ENCODE results near the gene PNN. TPM values are rescaled to one million over a fixed set of nuclear protein-coding genes. Genes with fewer than 3 reads are reported as not detected.
A peak's percentile ranks its signal among the peaks of the same experiment; 100 is the strongest.
"Not testable (repeated sequence)": the region's sequence is repeated elsewhere in the genome, so short reads cannot be mapped to it uniquely, and the experiment has no call there.

The PNN gene
- total RNA-seq, 1 donor: 20.3 TPM

DNA sequence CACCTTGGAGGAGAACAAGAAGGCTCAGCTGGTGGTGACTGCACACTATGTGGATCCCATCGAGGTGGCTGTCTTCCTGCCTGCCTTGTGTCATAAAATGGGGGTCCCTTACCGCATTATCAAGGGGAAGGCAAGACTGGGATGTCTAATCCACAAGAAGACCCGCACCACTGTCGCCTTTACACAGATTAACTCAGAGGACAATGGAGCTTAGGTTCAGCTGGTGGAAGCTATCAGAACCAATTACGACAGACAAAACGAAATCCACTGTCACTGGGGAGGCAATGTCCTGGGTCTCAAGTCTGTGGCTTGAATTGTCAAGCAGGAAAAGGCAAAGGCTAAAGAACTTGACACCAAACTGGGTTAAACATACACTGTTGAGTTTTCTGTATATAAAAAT lies 17.6 kb upstream of the PNN start:
- no peak for DNase-seq (ENCODE audit: low read depth)
- TF ChIP-seq, protein P1, sequence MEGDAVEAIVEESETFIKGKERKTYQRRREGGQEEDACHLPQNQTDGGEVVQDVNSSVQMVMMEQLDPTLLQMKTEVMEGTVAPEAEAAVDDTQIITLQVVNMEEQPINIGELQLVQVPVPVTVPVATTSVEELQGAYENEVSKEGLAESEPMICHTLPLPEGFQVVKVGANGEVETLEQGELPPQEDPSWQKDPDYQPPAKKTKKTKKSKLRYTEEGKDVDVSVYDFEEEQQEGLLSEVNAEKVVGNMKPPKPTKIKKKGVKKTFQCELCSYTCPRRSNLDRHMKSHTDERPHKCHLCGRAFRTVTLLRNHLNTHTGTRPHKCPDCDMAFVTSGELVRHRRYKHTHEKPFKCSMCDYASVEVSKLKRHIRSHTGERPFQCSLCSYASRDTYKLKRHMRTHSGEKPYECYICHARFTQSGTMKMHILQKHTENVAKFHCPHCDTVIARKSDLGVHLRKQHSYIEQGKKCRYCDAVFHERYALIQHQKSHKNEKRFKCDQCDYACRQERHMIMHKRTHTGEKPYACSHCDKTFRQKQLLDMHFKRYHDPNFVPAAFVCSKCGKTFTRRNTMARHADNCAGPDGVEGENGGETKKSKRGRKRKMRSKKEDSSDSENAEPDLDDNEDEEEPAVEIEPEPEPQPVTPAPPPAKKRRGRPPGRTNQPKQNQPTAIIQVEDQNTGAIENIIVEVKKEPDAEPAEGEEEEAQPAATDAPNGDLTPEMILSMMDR (IDR thresholded peaks at IDR 0.05; ENCODE audit: insufficient read depth, low read depth, low read length): no peak
- H3K4me3 ChIP-seq (ENCODE audit: low read depth, low read length): no peak overlapping the region

DNA sequence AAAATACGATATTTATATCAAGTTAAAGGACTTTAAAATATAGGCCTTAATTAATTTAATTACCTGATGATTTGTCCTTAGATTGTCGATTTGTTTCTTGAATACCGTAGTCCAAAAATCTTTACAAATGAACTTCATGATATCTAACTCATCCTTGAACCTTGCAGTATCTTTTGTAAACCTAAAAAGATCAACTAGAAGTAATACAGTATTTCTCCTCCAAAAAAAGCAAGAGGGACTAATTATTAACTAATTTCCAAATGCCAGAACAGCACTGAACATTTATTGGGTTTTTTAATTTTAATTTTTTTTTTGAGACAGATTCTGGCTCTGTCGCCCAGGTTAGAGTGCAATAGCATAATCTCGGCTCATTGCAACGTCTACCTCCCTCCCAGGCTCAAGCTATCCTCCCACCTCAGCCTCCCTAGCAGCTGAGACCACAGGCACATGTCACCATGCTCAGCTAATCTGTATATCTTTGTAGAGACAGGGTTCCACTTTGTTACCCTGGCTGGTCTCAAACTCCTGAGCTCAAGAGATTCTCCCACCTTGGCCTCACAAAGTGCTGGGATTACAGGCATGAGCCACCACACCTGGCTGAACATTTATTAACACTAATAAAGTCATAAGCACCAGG lies 16.7 kb upstream of the PNN start:
- TF ChIP-seq, protein P1 (IDR thresholded peaks at IDR 0.05; ENCODE audit: insufficient read depth, low read depth, low read length): no peak
- DNase-seq (ENCODE audit: low read depth): no peak
- H3K4me3 ChIP-seq (ENCODE audit: low read depth, low read length): no peak overlapping the region

DNA sequence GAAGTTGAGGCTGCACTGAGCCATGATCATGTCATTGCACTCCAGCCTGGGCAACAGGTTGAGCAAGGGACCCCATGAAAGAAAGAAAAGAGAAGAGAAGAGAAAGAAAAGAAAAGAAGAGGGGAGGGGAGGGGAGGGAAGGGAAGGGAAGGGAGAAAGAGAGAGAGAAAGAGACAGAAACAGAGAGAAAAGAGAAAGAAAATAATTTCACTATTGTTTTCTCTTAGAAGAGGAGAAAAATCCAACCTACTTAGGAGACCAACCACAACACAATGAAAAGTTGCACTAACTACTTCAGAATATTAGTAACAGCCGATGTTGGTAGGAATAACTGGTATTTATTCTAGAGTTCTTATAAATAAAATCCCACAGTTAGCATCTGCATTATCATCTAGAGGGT lies 14.6 kb upstream of the PNN start:
- TF ChIP-seq, protein P1 (IDR thresholded peaks at IDR 0.05; ENCODE audit: insufficient read depth, low read depth, low read length): no peak
- DNase-seq (ENCODE audit: low read depth): no peak
- no peak overlapping the region for H3K4me3 ChIP-seq (ENCODE audit: low read depth, low read length)

DNA sequence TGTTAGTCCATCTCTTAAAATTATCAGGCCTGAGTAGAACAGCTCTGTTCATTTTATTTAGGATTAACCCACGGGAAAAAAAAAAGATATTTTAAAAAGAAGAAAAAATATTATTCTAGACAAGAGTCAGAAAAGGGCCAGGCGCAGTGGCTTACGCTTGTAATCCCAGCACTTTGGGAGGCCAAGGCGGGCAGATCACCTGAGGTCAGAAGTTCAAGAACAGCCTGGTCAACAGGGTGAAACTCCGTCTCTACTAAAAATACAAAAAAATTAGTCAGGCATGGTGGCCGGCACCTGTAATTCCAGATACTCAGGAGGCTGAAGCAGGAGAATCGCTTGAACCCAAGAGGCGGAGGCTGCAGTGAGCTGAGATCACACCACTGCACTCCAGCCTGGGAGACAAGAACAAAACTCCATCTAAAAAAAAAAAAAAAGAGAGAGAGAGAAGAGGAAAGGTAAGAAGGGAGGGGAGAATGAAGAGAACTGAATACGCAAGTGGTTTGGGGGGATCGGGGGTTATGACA lies 7.2 kb upstream of the PNN start:
- not testable (repeated sequence) for DNase-seq (ENCODE audit: low read depth)
- peak overlapping the region; percentile 85 for H3K4me3 ChIP-seq (ENCODE audit: low read depth, low read length)

DNA sequence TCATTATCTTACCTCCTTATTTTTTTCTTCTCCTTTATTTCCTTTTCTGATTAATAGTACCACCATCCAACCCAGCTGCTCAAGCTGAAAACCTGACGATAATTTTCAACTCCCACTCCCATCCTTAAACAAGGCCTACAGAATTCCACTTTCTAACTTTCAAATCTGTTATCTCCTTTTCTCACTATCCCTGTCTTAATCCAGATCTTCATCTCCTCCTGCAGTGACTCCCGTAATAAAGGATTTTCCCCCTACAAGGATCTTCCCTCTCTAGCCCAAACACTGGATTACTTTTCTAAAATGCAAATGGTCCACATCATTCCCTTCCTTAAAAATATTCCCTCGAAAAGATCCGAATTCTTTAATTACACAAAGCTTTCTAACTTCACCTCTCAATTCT lies 6.5 kb upstream of the PNN start:
- DNase-seq (ENCODE audit: low read depth): no peak
- H3K4me3 ChIP-seq (ENCODE audit: low read depth, low read length): peak overlapping the region; percentile 85
- TF ChIP-seq, protein P1 (IDR thresholded peaks at IDR 0.05; ENCODE audit: insufficient read depth, low read depth, low read length): no peak

DNA sequence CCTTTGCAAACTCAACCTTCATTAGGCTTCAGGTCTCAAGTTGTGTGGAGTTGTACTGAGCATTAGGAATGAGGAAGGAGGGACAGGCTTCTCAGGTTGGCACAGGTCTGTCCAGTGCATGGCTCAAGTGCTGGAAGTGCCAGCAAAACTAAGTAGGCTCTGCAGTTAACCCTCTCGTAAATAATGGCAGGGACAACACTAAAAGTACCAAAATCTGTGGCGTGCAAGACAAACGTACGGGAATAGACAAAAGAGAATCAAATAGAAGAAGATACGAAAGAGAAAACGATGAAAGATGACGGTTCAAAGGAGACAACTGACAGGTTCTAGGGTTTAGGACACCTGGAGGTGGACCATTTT lies 5.5 kb upstream of the PNN start:
- peak overlapping the region; percentile 85 for H3K4me3 ChIP-seq (ENCODE audit: low read depth, low read length)
- no peak for DNase-seq (ENCODE audit: low read depth)
- TF ChIP-seq, protein P1 (IDR thresholded peaks at IDR 0.05; ENCODE audit: insufficient read depth, low read depth, low read length): no peak

DNA sequence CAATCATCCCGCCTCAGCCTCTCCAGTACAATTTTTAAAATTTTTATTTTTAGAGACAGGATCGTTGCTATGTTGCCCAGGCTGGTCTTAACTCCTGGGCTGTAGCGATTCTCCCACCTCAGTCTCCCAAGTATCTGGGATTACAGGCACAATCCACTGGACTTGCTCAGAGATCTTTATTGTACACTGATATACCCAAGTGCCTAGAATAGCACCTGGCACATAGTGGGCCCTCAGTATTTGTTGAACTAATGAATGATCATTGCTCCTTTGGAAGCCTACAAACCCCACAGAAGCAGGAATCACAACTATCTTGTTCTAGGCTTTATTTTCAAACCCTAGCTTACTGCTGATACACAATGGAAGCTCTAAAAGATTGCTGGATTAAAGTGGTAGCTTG lies 1.9 kb upstream of the PNN start:
- H3K4me3 ChIP-seq (ENCODE audit: low read depth, low read length): no peak overlapping the region
- TF ChIP-seq, protein P1 (IDR thresholded peaks at IDR 0.05; ENCODE audit: insufficient read depth, low read depth, low read length): no peak
- DNase-seq (ENCODE audit: low read depth): no peak

All from fibroblast of villous mesenchyme (primary cell).